ENCODE data around the gene ANKRD12.

GRCh38 chr18:9123520-9123919 lies 13.1 kb upstream of the ANKRD12 start:
- no peak for TF ChIP-seq POLR2A (IDR thresholded peaks at IDR 0.05; ENCODE audit: low read depth, low read length)
- TF ChIP-seq POLR2AphosphoS5 (IDR thresholded peaks at IDR 0.05; ENCODE audit: low read depth, low read length): no peak
- TF ChIP-seq TAF1 (IDR thresholded peaks at IDR 0.05; ENCODE audit: borderline replicate concordance, low read depth, low read length): no peak

Data from GM12892 (cell line).